ENCODE data around the gene PRDM5. TPM values are rescaled to one million over a fixed set of nuclear protein-coding genes. Genes with fewer than 3 reads are reported as not detected.

PRDM5 gene
- total RNA-seq, 2 donors from 2014 or later, result 9.9 to 18.9 TPM

GRCh38 chr4:120856294-120856693, 66.2 kb downstream of the PRDM5 start:
- intact Hi-C loops (cut with DNase I), result no loop called here
- Histone ChIP-seq H3K4me1 (replicated peaks) (no peaks in the 10 kb centered on the region), H3K36me3 (no peaks in the 10 kb centered on the region), H3K27me3 (replicated peaks; ENCODE audit: insufficient read depth) (no peaks in the 10 kb centered on the region), H3K4me3 (no peak overlapping the region), H3K9me3 (no peaks in the 10 kb centered on the region), H3K27ac (no peak overlapping the region)
- no peak for DNase-seq (ENCODE audit: low spot score)
- no peak for TF ChIP-seq CTCF (IDR thresholded peaks at IDR 0.05)
- TF ChIP-seq POLR2AphosphoS5 (IDR thresholded peaks at IDR 0.05), result no peak
- TF ChIP-seq POLR2A (IDR thresholded peaks at IDR 0.05), result no peak
- 74% methylated on average over 2 of the region's 2 CpGs for WGBS

GRCh38 chr4:120855307-120856001, 67.1 kb downstream of the PRDM5 start:
- Histone ChIP-seq H3K36me3 (no peaks in the 10 kb centered on the region), H3K27me3 (replicated peaks; ENCODE audit: insufficient read depth) (no peaks in the 10 kb centered on the region), H3K9me3 (no peaks in the 10 kb centered on the region), H3K4me3 (no peak overlapping the region), H3K4me1 (replicated peaks) (no peaks in the 10 kb centered on the region), H3K27ac (no peak overlapping the region)
- intact Hi-C loops (cut with DNase I), result no loop called here
- TF ChIP-seq CTCF (IDR thresholded peaks at IDR 0.05) (no peak), POLR2AphosphoS5 (IDR thresholded peaks at IDR 0.05) (no peak), POLR2A (IDR thresholded peaks at IDR 0.05) (no peak)
- 77% methylated on average over 2 of the region's 2 CpGs for WGBS
- no peak for DNase-seq (ENCODE audit: low spot score)

GRCh38 chr4:120853161-120853935, 69.2 kb downstream of the PRDM5 start:
- whole genome bisulfite sequencing, result 57% methylated on average over 7 of the region's 7 CpGs
- Histone ChIP-seq H3K4me1 (replicated peaks) (no peaks in the 10 kb centered on the region), H3K36me3 (no peaks in the 10 kb centered on the region), H3K27me3 (replicated peaks; ENCODE audit: insufficient read depth) (no peaks in the 10 kb centered on the region), H3K4me3 (no peak overlapping the region), H3K9me3 (no peaks in the 10 kb centered on the region), H3K27ac (no peak overlapping the region)
- no peak for DNase-seq (ENCODE audit: low spot score)
- TF ChIP-seq CTCF (IDR thresholded peaks at IDR 0.05) (no peak), POLR2AphosphoS5 (IDR thresholded peaks at IDR 0.05) (no peak), POLR2A (IDR thresholded peaks at IDR 0.05) (no peak)
- intact Hi-C loops (cut with DNase I), result no loop called here

GRCh38 chr4:120850018-120850599, 72.4 kb downstream of the PRDM5 start:
- TF ChIP-seq POLR2A (IDR thresholded peaks at IDR 0.05), result no peak
- no peak for TF ChIP-seq POLR2AphosphoS5 (IDR thresholded peaks at IDR 0.05)
- no peak for TF ChIP-seq CTCF (IDR thresholded peaks at IDR 0.05)
- H3K36me3 ChIP-seq, result no peaks in the 10 kb centered on the region
- H3K4me3 ChIP-seq, result no peak overlapping the region
- no peaks in the 10 kb centered on the region for H3K27me3 ChIP-seq (replicated peaks; ENCODE audit: insufficient read depth)
- no peaks in the 10 kb centered on the region for H3K9me3 ChIP-seq
- intact Hi-C loops (cut with DNase I), result no loop called here
- no peak overlapping the region for H3K27ac ChIP-seq
- 89% methylated on average over 3 of the region's 3 CpGs for WGBS
- no peak for DNase-seq (ENCODE audit: low spot score)
- H3K4me1 ChIP-seq (replicated peaks), result no peaks in the 10 kb centered on the region

Data from prostate gland (tissue), 2 donors.